DMS 273 treated with DMSO at 0.1 percent for 48 hours (cell line): ENCODE results near the gene ATP1B3.
"Not testable (repeated sequence)": the region's sequence is repeated elsewhere in the genome, so short reads cannot be mapped to it uniquely, and the experiment has no call there.

Source experiments
- DNase-seq: peaks from one replicate; lab custom pipeline; 2025; lab: John Stamatoyannopoulos, UW

Gene ATP1B3

GRCh38 chr3:141876381-141876890 is at the start of gene ATP1B3:
Gene ATP1B3 (plus strand): TSS chr3:141876643. CDS start chr3:141876802, 159 bp downstream.
- DNase-seq = peak; percentile 78

- no peak for DNase-seq
Measured at GRCh38 chr3:141828487-141828886, 48.0 kb upstream of the ATP1B3 start.

- peak; percentile 91 for DNase-seq
Measured at GRCh38 chr3:141828890-141829289, 47.6 kb upstream of the ATP1B3 start.

- no peak for DNase-seq
Measured at GRCh38 chr3:141830508-141830907, 45.9 kb upstream of the ATP1B3 start.

- no peak for DNase-seq
Measured at GRCh38 chr3:141834292-141834691, 42.2 kb upstream of the ATP1B3 start.

- no peak for DNase-seq
Measured at GRCh38 chr3:141835557-141836229, 40.8 kb upstream of the ATP1B3 start.

GRCh38 chr3:141839389-141839788 is 37.1 kb upstream of the ATP1B3 start:
- DNase-seq = no peak

GRCh38 chr3:141840737-141841544 is 35.5 kb upstream of the ATP1B3 start:
- DNase-seq = no peak

- no peak for DNase-seq
Measured at GRCh38 chr3:141844108-141844507, 32.3 kb upstream of the ATP1B3 start.

GRCh38 chr3:141844812-141845211 is 31.6 kb upstream of the ATP1B3 start:
- no peak for DNase-seq

GRCh38 chr3:141845407-141846049 is 30.9 kb upstream of the ATP1B3 start:
- no peak for DNase-seq

- DNase-seq = no peak
Measured at GRCh38 chr3:141846050-141846433, 30.4 kb upstream of the ATP1B3 start.

- not testable (repeated sequence) for DNase-seq
Measured at GRCh38 chr3:141848159-141848748, 28.2 kb upstream of the ATP1B3 start.

- DNase-seq = no peak
Measured at GRCh38 chr3:141849056-141849815, 27.2 kb upstream of the ATP1B3 start.

- DNase-seq = no peak
Measured at GRCh38 chr3:141851411-141851810, 25.0 kb upstream of the ATP1B3 start.

- no peak for DNase-seq
Measured at GRCh38 chr3:141853081-141853601, 23.3 kb upstream of the ATP1B3 start.

GRCh38 chr3:141853629-141854168 is 22.7 kb upstream of the ATP1B3 start:
- no peak for DNase-seq

GRCh38 chr3:141854599-141854998 is 21.8 kb upstream of the ATP1B3 start:
- DNase-seq = no peak

- DNase-seq = no peak
Measured at GRCh38 chr3:141858312-141858711, 18.1 kb upstream of the ATP1B3 start.

- no peak for DNase-seq
Measured at GRCh38 chr3:141859651-141860050, 16.8 kb upstream of the ATP1B3 start.

GRCh38 chr3:141860086-141860669 is 16.3 kb upstream of the ATP1B3 start:
- DNase-seq = no peak
